Measurements from ENCODE around the gene DGCR2.

DNA sequence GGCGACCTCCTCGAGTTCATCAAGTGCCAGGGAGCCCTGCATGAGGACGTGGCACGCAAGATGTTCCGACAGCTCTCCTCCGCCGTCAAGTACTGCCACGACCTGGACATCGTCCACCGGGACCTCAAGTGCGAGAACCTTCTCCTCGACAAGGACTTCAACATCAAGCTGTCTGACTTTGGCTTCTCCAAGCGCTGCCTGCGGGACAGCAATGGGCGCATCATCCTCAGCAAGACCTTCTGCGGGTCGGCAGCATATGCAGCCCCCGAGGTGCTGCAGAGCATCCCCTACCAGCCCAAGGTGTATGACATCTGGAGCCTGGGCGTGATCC, 9.4 kb upstream of the DGCR2 start:
- TF ChIP-seq, protein P1, sequence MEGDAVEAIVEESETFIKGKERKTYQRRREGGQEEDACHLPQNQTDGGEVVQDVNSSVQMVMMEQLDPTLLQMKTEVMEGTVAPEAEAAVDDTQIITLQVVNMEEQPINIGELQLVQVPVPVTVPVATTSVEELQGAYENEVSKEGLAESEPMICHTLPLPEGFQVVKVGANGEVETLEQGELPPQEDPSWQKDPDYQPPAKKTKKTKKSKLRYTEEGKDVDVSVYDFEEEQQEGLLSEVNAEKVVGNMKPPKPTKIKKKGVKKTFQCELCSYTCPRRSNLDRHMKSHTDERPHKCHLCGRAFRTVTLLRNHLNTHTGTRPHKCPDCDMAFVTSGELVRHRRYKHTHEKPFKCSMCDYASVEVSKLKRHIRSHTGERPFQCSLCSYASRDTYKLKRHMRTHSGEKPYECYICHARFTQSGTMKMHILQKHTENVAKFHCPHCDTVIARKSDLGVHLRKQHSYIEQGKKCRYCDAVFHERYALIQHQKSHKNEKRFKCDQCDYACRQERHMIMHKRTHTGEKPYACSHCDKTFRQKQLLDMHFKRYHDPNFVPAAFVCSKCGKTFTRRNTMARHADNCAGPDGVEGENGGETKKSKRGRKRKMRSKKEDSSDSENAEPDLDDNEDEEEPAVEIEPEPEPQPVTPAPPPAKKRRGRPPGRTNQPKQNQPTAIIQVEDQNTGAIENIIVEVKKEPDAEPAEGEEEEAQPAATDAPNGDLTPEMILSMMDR (IDR thresholded peaks at IDR 0.05 in 2 of 3, conservative IDR thresholded peaks at IDR 0.05 in 1 of 3; ENCODE audit: borderline replicate concordance in 1 of 3, insufficient read depth in 1 of 3, low read depth in 2 of 3, low read length in 2 of 3): no peak
- no peak for TF ChIP-seq EGR1 (IDR thresholded peaks at IDR 0.05; ENCODE audit: low read depth)
- no peak for TF ChIP-seq SP1 (IDR thresholded peaks at IDR 0.05; ENCODE audit: low read depth)
- TF ChIP-seq SRF (IDR thresholded peaks at IDR 0.05; ENCODE audit: low read depth): no peak
